GM23338 (cell line): ENCODE data around the gene PYCR2. TPM values are rescaled to one million over a fixed set of nuclear protein-coding genes. Genes with fewer than 3 reads are reported as not detected.

ENCODE experiments used
- ATAC-seq: fragments of 200-7000 bp; cut with Tn5 transposase; 3 replicates; pipeline ENCODE4 v1.9.1; 2020
- DNase-seq: peaks from one replicate; pipeline ENCODE4 v3.0.0-alpha.2; 2015; ENCODE audit warnings: low spot score
- H2AFZ ChIP-seq: fragments of 200-600 bp; sonication (generic); 2 replicates; pipeline ENCODE4 v1.8.0; 2016; ENCODE audit warnings: antibody characterized with exemption, mild to moderate bottlenecking, moderate library complexity
- H3F3A ChIP-seq: fragments of 200-600 bp; sonication (generic); replicated peaks from 2 replicates; pipeline ENCODE4 v1.8.0; 2017; ENCODE audit warnings: antibody characterized with exemption, mixed run types, low read depth
- H3K27ac ChIP-seq: fragments of 200-600 bp; sonication (generic); 2 replicates; pipeline ENCODE4 v1.6.1; 2016; ENCODE audit warnings: low read depth
- H3K27me3 ChIP-seq: fragments of 200-600 bp; sonication (generic); 2 replicates; pipeline ENCODE4 v1.8.0; 2016; ENCODE audit warnings: mild to moderate bottlenecking, mixed run types, moderate library complexity; ENCODE audit not compliant: insufficient read depth
- H3K36me3 ChIP-seq: fragments of 200-600 bp; sonication (generic); 2 replicates; pipeline ENCODE4 v1.8.0; 2016; ENCODE audit warnings: mild to moderate bottlenecking; ENCODE audit not compliant: insufficient read depth
- H3K4me1 ChIP-seq: fragments of 200-600 bp; sonication (generic); 2 replicates; pipeline ENCODE4 v1.8.0; 2016; ENCODE audit warnings: mild to moderate bottlenecking, moderate library complexity; ENCODE audit not compliant: insufficient read depth
- H3K4me2 ChIP-seq: fragments of 200-600 bp; sonication (generic); 2 replicates; pipeline ENCODE4 v1.7.1; 2017; ENCODE audit warnings: mixed run types
- H3K4me3 ChIP-seq: fragments of 200-600 bp; sonication (generic); 2 replicates; pipeline ENCODE4 v1.6.1; 2016; ENCODE audit warnings: mixed run types
- H3K79me2 ChIP-seq: fragments of 200-600 bp; sonication (generic); replicated peaks from 2 replicates; pipeline ENCODE4 v1.8.0; 2017; ENCODE audit warnings: mild to moderate bottlenecking; ENCODE audit not compliant: insufficient read depth
- H3K9me2 ChIP-seq: fragments of 200-600 bp; sonication (generic); 2 replicates; pipeline ENCODE4 v1.8.0; 2017; ENCODE audit not compliant: insufficient read depth
- H4K20me1 ChIP-seq: fragments of 200-600 bp; sonication (generic); replicated peaks from 2 replicates; pipeline ENCODE4 v1.8.0; 2017; ENCODE audit warnings: mild to moderate bottlenecking; ENCODE audit not compliant: insufficient read depth
- H3K27ac Mint-ChIP-seq: 2 replicates; pipeline ENCODE4 v1.8.0; 2020; ENCODE audit warnings: inconsistent platforms, mild to moderate bottlenecking, moderate library complexity, mixed read lengths
- H3K27me3 Mint-ChIP-seq: 3 replicates; pipeline ENCODE4 v1.8.0; 2022; ENCODE audit warnings: low read depth, mild to moderate bottlenecking, moderate library complexity, mixed read lengths, inconsistent platforms; ENCODE audit not compliant: insufficient read depth, poor library complexity
- H3K36me3 Mint-ChIP-seq: 3 replicates; pipeline ENCODE4 v1.8.0; 2021; ENCODE audit warnings: low read depth, mild to moderate bottlenecking, inconsistent platforms, moderate library complexity, mixed read lengths
- H3K4me1 Mint-ChIP-seq: 3 replicates; pipeline ENCODE4 v1.8.0; 2020; ENCODE audit warnings: mild to moderate bottlenecking, inconsistent platforms, mixed read lengths
- H3K4me3 Mint-ChIP-seq: 3 replicates; pipeline ENCODE4 v1.8.0; 2021; ENCODE audit warnings: moderate library complexity, mild to moderate bottlenecking, inconsistent platforms, mixed read lengths
- H3K9me3 Mint-ChIP-seq: 3 replicates; pipeline ENCODE4 v1.8.0; 2020; ENCODE audit warnings: moderate library complexity, mild to moderate bottlenecking, inconsistent platforms, mixed read lengths
- CREB1 ChIP-seq: fragments of 250-450 bp; sonication (Bioruptor Pico); IDR thresholded peaks from 2 replicates; pipeline ENCODE4 v1.5.0; 2020; ENCODE audit warnings: low read depth, mild to moderate bottlenecking, moderate library complexity
- CTCF ChIP-seq, 2 experiments: fragments of 200-600 bp in 1 of 2; sonication (generic) in 1 of 2; conservative IDR thresholded peaks; 2 replicates each; pipeline versions ENCODE4 v1.5.1 to v1.6.1; 2016 to 2017; ENCODE audit warnings: antibody characterized with exemption in 2 of 2, low read depth in 2 of 2, mild to moderate bottlenecking in 2 of 2, moderate library complexity in 1 of 2
- ETS1 ChIP-seq: IDR thresholded peaks from 2 replicates; pipeline ENCODE4 v1.6.1; 2016; ENCODE audit warnings: antibody characterized with exemption
- EZH2 ChIP-seq: fragments of 200-600 bp; sonication (generic); IDR thresholded peaks from one replicate; pipeline ENCODE4 v1.8.0; 2017; ENCODE audit warnings: antibody characterized with exemption, mild to moderate bottlenecking, low read depth; ENCODE audit not compliant: unreplicated experiment
- EZH2phosphoT487 ChIP-seq: fragments of 200-600 bp; sonication (generic); IDR thresholded peaks from one replicate; pipeline ENCODE4 v1.8.1; 2018; ENCODE audit warnings: antibody characterized with exemption; ENCODE audit not compliant: unreplicated experiment
- JUNB ChIP-seq: IDR thresholded peaks from one replicate; pipeline ENCODE4 v1.6.1; 2016; ENCODE audit warnings: antibody characterized with exemption; ENCODE audit not compliant: unreplicated experiment
- NANOG ChIP-seq: IDR thresholded peaks from 2 replicates; pipeline ENCODE4 v1.6.1; 2016; ENCODE audit warnings: antibody characterized with exemption, borderline replicate concordance
- POLR2AphosphoS5 ChIP-seq: IDR thresholded peaks from 2 replicates; pipeline ENCODE4 v1.6.1; 2016; ENCODE audit warnings: antibody characterized with exemption, low read depth
- REST ChIP-seq: IDR thresholded peaks from one replicate; pipeline ENCODE4 v1.6.1; 2018; ENCODE audit warnings: antibody characterized with exemption; ENCODE audit not compliant: unreplicated experiment
- STAT1 ChIP-seq: IDR thresholded peaks from one replicate; pipeline ENCODE4 v1.6.1; 2016; ENCODE audit warnings: antibody characterized with exemption; ENCODE audit not compliant: unreplicated experiment
- ZNF114 ChIP-seq: fragments of 250-450 bp; sonication (Bioruptor Pico); IDR thresholded peaks from 2 replicates; pipeline ENCODE4 v1.5.0; 2020; ENCODE audit warnings: mild to moderate bottlenecking, moderate library complexity
- ZNF331 ChIP-seq: fragments of 250-450 bp; sonication (Bioruptor Pico); IDR thresholded peaks from 2 replicates; pipeline ENCODE4 v1.5.0; 2020; ENCODE audit warnings: low read depth, mild to moderate bottlenecking, moderate library complexity
- ZNF462 ChIP-seq: fragments of 250-450 bp; sonication (Bioruptor Pico); IDR thresholded peaks from 2 replicates; pipeline ENCODE4 v1.5.0; 2020; ENCODE audit warnings: mild to moderate bottlenecking, moderate library complexity
- polyA plus RNA-seq: library from polyadenylated mRNA; unstranded; fragments of >200 nt; fragmentation: Nextera tagmentation; extraction: Ambion mirVana; gene quantifications from 2 replicates; pipeline ENCODE4 v1.2.1, GENCODE V29; 2016
- total RNA-seq: library from RNA; depleted of rRNA; stranded (reverse); fragments of >200 nt; shearing (Covaris generic); gene quantifications from 2 replicates; pipeline ENCODE4 v1.2.3, GENCODE V29; 2014

The PYCR2 gene
- total and polyA plus RNA-seq, 2 experiments from 2014 or later: 89.1 to 109 TPM

GRCh38 chr1:225880636-225881035 is 43.4 kb downstream of the PYCR2 start:
- Histone ChIP-seq H4K20me1 (peaks cover 11% of the 10 kb centered on the region), H3K4me3 (peak overlapping the region; percentile 94), H2AFZ (no peak overlapping the region), H3K4me2 (peak overlapping the region; percentile 96), H3K9me2 (no peaks in the 10 kb centered on the region), H3K27me3 (no peaks in the 10 kb centered on the region), H3K36me3 (peaks cover 10% of the 10 kb centered on the region; the same call in 1 of the 2 replicates), H3K27ac (peak overlapping the region; percentile 93; the same call in 1 of the 2 replicates), H3K4me1 (peaks cover 31% of the 10 kb centered on the region), H3K79me2 (peaks cover 61% of the 10 kb centered on the region), H3F3A (0 out of 2 replicates have a peak, but pooled peaks cover 8% of the 10 kb centered on the region)
- TF ChIP-seq POLR2AphosphoS5 (no peak), CREB1 (CRISPR knock-in tag) (no peak), EZH2phosphoT487 (no peak), ZNF462 (CRISPR knock-in tag) (no peak), CTCF (conservative IDR thresholded peaks at IDR 0.05; ENCODE audit: low read depth in 2 of 2) (no peak), REST (no peak), JUNB (no peak), ZNF331 (CRISPR knock-in tag) (no peak), ETS1 (no peak), ZNF114 (no peak), NANOG (no peak), STAT1 (no peak), EZH2 (no peak)
- DNase-seq (no peak), ATAC-seq (no peak)
- Mint-ChIP-seq H3K4me3 (peak overlapping the region; percentile 84), H3K4me1 (peaks cover 43% of the 10 kb centered on the region), H3K27me3 (peaks cover 27% of the 10 kb centered on the region), H3K36me3 (peaks cover 26% of the 10 kb centered on the region), H3K9me3 (no peaks in the 10 kb centered on the region), H3K27ac (no peak overlapping the region)
